ENCODE measurements around the gene IER3.

The IER3 gene

GRCh38 chr6:30727920-30728553, 16.3 kb downstream of the IER3 start:
- peaks cover 24% of the 10 kb centered on the region for H3K4me1 ChIP-seq (ENCODE audit: low read length)
- no peak for DNase-seq

DNA sequence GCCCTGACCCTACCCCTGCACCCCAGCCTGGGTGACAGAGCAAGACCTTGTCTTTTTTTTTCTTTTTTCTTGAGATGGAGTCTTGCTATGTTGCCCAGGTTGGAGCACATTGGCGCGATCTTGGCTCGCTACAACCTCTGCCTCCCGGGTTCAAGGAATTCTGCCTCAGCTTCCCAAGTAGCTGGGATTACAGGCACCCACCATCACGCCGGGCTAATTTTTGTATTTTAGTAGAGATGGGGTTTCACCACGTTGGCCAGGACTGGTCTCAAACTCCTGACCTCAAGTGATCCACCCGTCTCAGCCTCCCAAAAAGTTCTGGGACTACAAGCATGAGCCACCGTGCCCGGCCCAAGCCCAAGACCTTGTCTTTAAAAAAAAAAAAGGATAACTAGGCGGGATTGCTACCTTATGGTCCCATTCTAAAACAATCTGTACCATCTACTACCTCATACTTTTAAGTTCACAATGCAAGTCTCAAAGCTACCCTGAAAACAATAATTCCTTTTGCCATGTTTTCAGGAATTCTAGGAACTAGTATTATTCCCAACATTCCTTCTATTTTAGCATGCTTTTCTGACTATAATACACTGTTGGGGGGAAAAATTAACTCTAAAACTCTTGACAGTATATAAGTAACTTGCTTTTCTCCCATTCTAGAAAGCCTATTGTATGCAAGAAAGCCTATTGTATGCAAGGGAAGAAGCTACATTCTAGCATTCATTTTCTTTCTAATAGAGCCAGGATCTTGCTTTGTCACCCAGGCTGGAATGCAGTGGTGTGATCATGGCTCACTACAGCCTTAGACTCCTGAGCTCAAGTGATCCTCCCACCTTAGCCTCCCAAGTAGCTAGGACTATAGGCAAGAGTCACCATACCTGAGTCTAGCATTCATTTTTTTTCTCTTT, 17.6 kb downstream of the IER3 start:
- Histone ChIP-seq H3K9me2 (replicated peaks; ENCODE audit: insufficient read depth, low read length) (no peaks in the 10 kb centered on the region), H3K27ac (ENCODE audit: low read length) (no peak overlapping the region), H2AFZ (ENCODE audit: low read length) (no peak overlapping the region), H3K9me3 (replicated peaks; ENCODE audit: insufficient read depth, low read length) (no peaks in the 10 kb centered on the region), H3K4me3 (ENCODE audit: low read length) (no peak overlapping the region), H3K36me3 (replicated peaks; ENCODE audit: insufficient read depth, low read length) (no peaks in the 10 kb centered on the region), H3K9ac (ENCODE audit: low read length) (no peak overlapping the region), H3K79me2 (ENCODE audit: low read length) (peaks cover 47% of the 10 kb centered on the region), H3K27me3 (replicated peaks; ENCODE audit: insufficient read depth, low read length) (no peaks in the 10 kb centered on the region), H3K4me1 (ENCODE audit: low read length) (peaks cover 27% of the 10 kb centered on the region), H3K4me2 (ENCODE audit: low read depth, low read length) (no peak overlapping the region), H4K20me1 (ENCODE audit: insufficient read depth, low read length) (peaks cover 25% of the 10 kb centered on the region), H3F3A (ENCODE audit: insufficient read depth, low read length) (peaks cover 60% of the 10 kb centered on the region)
- TF ChIP-seq EZH2phosphoT487 (IDR thresholded peaks at IDR 0.05; ENCODE audit: low read length) (no peak), EZH2 (optimal IDR thresholded peaks at IDR 0.05; ENCODE audit: low read depth, low read length) (no peak), CTCF (IDR thresholded peaks at IDR 0.05; ENCODE audit: low read length) (no peak)
- DNase-seq, result no peak

More at GRCh38 chr6:30727920-30728553, 16.3 kb downstream of the IER3 start:
- no peaks in the 10 kb centered on the region for H3K9me2 ChIP-seq (replicated peaks; ENCODE audit: insufficient read depth, low read length)
- no peaks in the 10 kb centered on the region for H3K27me3 ChIP-seq (replicated peaks; ENCODE audit: insufficient read depth, low read length)
- peaks cover 47% of the 10 kb centered on the region for H3F3A ChIP-seq (ENCODE audit: insufficient read depth, low read length)
- no peak overlapping the region for H3K27ac ChIP-seq (ENCODE audit: low read length)
- no peak overlapping the region for H2AFZ ChIP-seq (ENCODE audit: low read length)
- peaks cover 34% of the 10 kb centered on the region for H3K79me2 ChIP-seq (ENCODE audit: low read length)
- no peak overlapping the region for H3K4me3 ChIP-seq (ENCODE audit: low read length)
- H3K36me3 ChIP-seq (replicated peaks; ENCODE audit: insufficient read depth, low read length), result no peaks in the 10 kb centered on the region
- no peak overlapping the region for H3K9ac ChIP-seq (ENCODE audit: low read length)
- no peak for TF ChIP-seq EZH2 (optimal IDR thresholded peaks at IDR 0.05; ENCODE audit: low read depth, low read length)
- no peak for TF ChIP-seq CTCF (IDR thresholded peaks at IDR 0.05; ENCODE audit: low read length)
- no peak for TF ChIP-seq EZH2phosphoT487 (IDR thresholded peaks at IDR 0.05; ENCODE audit: low read length)
- no peaks in the 10 kb centered on the region for H3K9me3 ChIP-seq (replicated peaks; ENCODE audit: insufficient read depth, low read length)
- H3K4me2 ChIP-seq (ENCODE audit: low read depth, low read length), result no peak overlapping the region
- peaks cover 19% of the 10 kb centered on the region for H4K20me1 ChIP-seq (ENCODE audit: insufficient read depth, low read length)

- H3K36me3 ChIP-seq (replicated peaks; ENCODE audit: insufficient read depth, low read length), result no peaks in the 10 kb centered on the region
- H3K4me3 ChIP-seq (ENCODE audit: low read length), result no peak overlapping the region
- H3K9ac ChIP-seq (ENCODE audit: low read length), result no peak overlapping the region
- H3K4me1 ChIP-seq (ENCODE audit: low read length), result peaks cover 24% of the 10 kb centered on the region
- H4K20me1 ChIP-seq (ENCODE audit: insufficient read depth, low read length), result peaks cover 28% of the 10 kb centered on the region
- no peaks in the 10 kb centered on the region for H3K9me3 ChIP-seq (replicated peaks; ENCODE audit: insufficient read depth, low read length)
- no peak overlapping the region for H3K4me2 ChIP-seq (ENCODE audit: low read depth, low read length)
- no peak overlapping the region for H2AFZ ChIP-seq (ENCODE audit: low read length)
- TF ChIP-seq CTCF (IDR thresholded peaks at IDR 0.05; ENCODE audit: low read length) (no peak), EZH2 (optimal IDR thresholded peaks at IDR 0.05; ENCODE audit: low read depth, low read length) (no peak), EZH2phosphoT487 (IDR thresholded peaks at IDR 0.05; ENCODE audit: low read length) (no peak)
- no peaks in the 10 kb centered on the region for H3K27me3 ChIP-seq (replicated peaks; ENCODE audit: insufficient read depth, low read length)
- no peaks in the 10 kb centered on the region for H3K9me2 ChIP-seq (replicated peaks; ENCODE audit: insufficient read depth, low read length)
- DNase-seq, result no peak
- no peak overlapping the region for H3K27ac ChIP-seq (ENCODE audit: low read length)
- peaks cover 66% of the 10 kb centered on the region for H3F3A ChIP-seq (ENCODE audit: insufficient read depth, low read length)
- H3K79me2 ChIP-seq (ENCODE audit: low read length), result peaks cover 54% of the 10 kb centered on the region
Measured at GRCh38 chr6:30725713-30726505, 18.4 kb downstream of the IER3 start.
